Measurements from ENCODE around the gene NOC4L. TPM values are rescaled to one million over a fixed set of nuclear protein-coding genes. Genes with fewer than 3 reads are reported as not detected.

The NOC4L gene
- polyA plus RNA-seq, 1 of the 3 experiments (the other 2 are of a cell fraction), result 12.9 TPM

DNA sequence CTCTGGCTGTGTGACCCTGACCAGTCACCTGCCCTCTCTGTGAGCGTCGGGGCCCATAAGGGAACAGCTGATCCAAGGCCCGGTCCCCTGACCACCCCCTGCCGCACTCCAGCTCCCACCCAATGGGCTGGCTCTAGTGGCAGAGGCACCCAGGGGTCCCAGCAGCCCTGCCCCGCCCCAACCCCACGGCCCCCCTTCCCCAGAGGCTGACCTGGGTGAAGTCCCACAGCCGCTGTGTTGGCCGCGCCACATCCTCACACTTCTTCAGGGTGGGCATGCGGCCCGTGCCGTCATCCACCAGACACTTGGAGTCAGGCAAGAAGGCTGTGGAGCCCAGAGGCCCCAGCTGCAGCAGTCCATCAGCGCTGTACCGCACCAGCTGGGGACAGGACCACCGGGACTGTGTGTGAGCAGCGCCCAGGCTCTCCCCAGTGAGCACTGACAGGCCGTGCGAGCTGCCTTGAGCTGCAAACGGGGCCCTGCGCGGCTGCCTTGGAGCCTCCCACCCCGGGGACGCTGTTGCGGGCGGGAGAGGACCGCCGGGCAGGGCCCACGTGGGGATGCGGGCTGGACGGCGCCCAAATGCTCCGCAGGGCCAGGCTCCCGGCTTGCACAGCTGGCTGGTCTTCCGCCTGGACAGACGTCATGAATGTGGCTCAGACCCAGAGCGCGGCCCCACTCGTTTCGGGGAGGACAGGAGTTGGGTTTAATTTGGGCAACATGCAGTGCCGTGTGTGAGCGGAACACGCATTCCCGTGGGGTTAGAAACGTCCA, 53.5 kb downstream of the NOC4L start:
- Histone ChIP-seq H3F3A (replicated peaks; ENCODE audit: insufficient read depth) (no peaks in the 10 kb centered on the region), H3K4me2 (no peak overlapping the region), H3K27me3 (ENCODE audit: insufficient read depth) (peaks cover 98% of the 10 kb centered on the region), H2AFZ (ENCODE audit: low read depth) (no peak overlapping the region), H3K27ac (ENCODE audit: low read depth in 2 of 2, low read length in 1 of 2) (no peak overlapping the region), H3K9me3 (no peaks in the 10 kb centered on the region), H3K79me2 (ENCODE audit: insufficient read depth) (no peaks in the 10 kb centered on the region), H3K9me2 (no peaks in the 10 kb centered on the region), H3K9ac (no peak overlapping the region), H3K4me1 (ENCODE audit: control insufficient read depth in 1 of 2, insufficient read depth in 2 of 2, low read depth in 1 of 2, low read length in 1 of 2) (no peaks in the 10 kb centered on the region; a peak in 1 of 4 replicates), H3K4me3 (ENCODE audit: low read depth in 2 of 2, low read length in 1 of 2) (no peak overlapping the region), H4K20me1 (ENCODE audit: insufficient read depth) (no peaks in the 10 kb centered on the region), H3K36me3 (replicated peaks in 1 of 2; ENCODE audit: control insufficient read depth in 1 of 2, insufficient read depth in 2 of 2, low read length in 1 of 2) (no peaks in the 10 kb centered on the region)
- POLR2A ChIA-PET, result no interaction called here
- CTCF ChIA-PET, result interaction anchor here (0.7 to 1.3 kb wide), 3 partner anchors 14 to 217 kb away, joined by 3 to 4 read pairs (median 3); no protein-coding TSS in a partner anchor
- DNase-seq, result no peak
- TF ChIP-seq RXRA (IDR thresholded peaks at IDR 0.05; ENCODE audit: borderline replicate concordance, low read depth) (no peak), RFX5 (IDR thresholded peaks at IDR 0.05; ENCODE audit: low read length) (no peak), EP300 (IDR thresholded peaks at IDR 0.05; ENCODE audit: borderline replicate concordance in 1 of 2, low read depth in 1 of 2, low read length in 1 of 2) (no peak), SIN3A (IDR thresholded peaks at IDR 0.05; ENCODE audit: borderline replicate concordance, low read depth, low read length) (no peak), YY1 (IDR thresholded peaks at IDR 0.05; ENCODE audit: low read depth) (no peak), MXI1 (IDR thresholded peaks at IDR 0.05; ENCODE audit: low read depth, low read length) (no peak), POLR2AphosphoS5 (IDR thresholded peaks at IDR 0.05; ENCODE audit: low read depth, low read length) (no peak), EZH2phosphoT487 (IDR thresholded peaks at IDR 0.05; ENCODE audit: borderline replicate concordance, low read depth) (no peak; the same call in 1 of the 2 replicates), NRF1 (IDR thresholded peaks at IDR 0.05; ENCODE audit: low read depth, low read length) (no peak), SMC3 (IDR thresholded peaks at IDR 0.05; ENCODE audit: low read depth, low read length) (no peak), TCF12 (IDR thresholded peaks at IDR 0.05) (no peak), FOXJ3 (CRISPR knock-in tag; IDR thresholded peaks at IDR 0.05) (no peak), NFIC (IDR thresholded peaks at IDR 0.05; ENCODE audit: borderline replicate concordance) (no peak), JUND (IDR thresholded peaks at IDR 0.05) (no peak)
- TF ChIP-seq, protein P1, sequence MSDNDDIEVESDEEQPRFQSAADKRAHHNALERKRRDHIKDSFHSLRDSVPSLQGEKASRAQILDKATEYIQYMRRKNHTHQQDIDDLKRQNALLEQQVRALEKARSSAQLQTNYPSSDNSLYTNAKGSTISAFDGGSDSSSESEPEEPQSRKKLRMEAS (IDR thresholded peaks at IDR 0.05; ENCODE audit: low read depth), result no peak
- TF ChIP-seq, protein P2, sequence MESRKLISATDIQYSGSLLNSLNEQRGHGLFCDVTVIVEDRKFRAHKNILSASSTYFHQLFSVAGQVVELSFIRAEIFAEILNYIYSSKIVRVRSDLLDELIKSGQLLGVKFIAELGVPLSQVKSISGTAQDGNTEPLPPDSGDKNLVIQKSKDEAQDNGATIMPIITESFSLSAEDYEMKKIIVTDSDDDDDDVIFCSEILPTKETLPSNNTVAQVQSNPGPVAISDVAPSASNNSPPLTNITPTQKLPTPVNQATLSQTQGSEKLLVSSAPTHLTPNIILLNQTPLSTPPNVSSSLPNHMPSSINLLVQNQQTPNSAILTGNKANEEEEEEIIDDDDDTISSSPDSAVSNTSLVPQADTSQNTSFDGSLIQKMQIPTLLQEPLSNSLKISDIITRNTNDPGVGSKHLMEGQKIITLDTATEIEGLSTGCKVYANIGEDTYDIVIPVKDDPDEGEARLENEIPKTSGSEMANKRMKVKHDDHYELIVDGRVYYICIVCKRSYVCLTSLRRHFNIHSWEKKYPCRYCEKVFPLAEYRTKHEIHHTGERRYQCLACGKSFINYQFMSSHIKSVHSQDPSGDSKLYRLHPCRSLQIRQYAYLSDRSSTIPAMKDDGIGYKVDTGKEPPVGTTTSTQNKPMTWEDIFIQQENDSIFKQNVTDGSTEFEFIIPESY (IDR thresholded peaks at IDR 0.05; ENCODE audit: borderline replicate concordance, low read depth), result no peak
- TF ChIP-seq, protein P3, sequence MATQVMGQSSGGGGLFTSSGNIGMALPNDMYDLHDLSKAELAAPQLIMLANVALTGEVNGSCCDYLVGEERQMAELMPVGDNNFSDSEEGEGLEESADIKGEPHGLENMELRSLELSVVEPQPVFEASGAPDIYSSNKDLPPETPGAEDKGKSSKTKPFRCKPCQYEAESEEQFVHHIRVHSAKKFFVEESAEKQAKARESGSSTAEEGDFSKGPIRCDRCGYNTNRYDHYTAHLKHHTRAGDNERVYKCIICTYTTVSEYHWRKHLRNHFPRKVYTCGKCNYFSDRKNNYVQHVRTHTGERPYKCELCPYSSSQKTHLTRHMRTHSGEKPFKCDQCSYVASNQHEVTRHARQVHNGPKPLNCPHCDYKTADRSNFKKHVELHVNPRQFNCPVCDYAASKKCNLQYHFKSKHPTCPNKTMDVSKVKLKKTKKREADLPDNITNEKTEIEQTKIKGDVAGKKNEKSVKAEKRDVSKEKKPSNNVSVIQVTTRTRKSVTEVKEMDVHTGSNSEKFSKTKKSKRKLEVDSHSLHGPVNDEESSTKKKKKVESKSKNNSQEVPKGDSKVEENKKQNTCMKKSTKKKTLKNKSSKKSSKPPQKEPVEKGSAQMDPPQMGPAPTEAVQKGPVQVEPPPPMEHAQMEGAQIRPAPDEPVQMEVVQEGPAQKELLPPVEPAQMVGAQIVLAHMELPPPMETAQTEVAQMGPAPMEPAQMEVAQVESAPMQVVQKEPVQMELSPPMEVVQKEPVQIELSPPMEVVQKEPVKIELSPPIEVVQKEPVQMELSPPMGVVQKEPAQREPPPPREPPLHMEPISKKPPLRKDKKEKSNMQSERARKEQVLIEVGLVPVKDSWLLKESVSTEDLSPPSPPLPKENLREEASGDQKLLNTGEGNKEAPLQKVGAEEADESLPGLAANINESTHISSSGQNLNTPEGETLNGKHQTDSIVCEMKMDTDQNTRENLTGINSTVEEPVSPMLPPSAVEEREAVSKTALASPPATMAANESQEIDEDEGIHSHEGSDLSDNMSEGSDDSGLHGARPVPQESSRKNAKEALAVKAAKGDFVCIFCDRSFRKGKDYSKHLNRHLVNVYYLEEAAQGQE (IDR thresholded peaks at IDR 0.05; ENCODE audit: low read depth, low read length), result no peak
- WGBS (ENCODE audit: low lambda C conversion rate), result 50% methylated on average over 13 of the region's 44 CpGs

Data from SK-N-SH (cell line).